HG02981 (cell line): Measurements from ENCODE around the gene OXGR1.
A peak's percentile ranks its signal among the peaks of the same experiment; 100 is the strongest.
"Not testable (repeated sequence)": the region's sequence is repeated elsewhere in the genome, so short reads cannot be mapped to it uniquely, and the experiment has no call there.

Experiments used
- ATAC-seq: cut with Tn5 transposase; IDR thresholded peaks from one replicate; pipeline ENCODE4 v1.9.1; 2021; ENCODE audit warnings: mild to moderate bottlenecking, moderate library complexity; ENCODE audit not compliant: unreplicated experiment

The OXGR1 gene

DNA sequence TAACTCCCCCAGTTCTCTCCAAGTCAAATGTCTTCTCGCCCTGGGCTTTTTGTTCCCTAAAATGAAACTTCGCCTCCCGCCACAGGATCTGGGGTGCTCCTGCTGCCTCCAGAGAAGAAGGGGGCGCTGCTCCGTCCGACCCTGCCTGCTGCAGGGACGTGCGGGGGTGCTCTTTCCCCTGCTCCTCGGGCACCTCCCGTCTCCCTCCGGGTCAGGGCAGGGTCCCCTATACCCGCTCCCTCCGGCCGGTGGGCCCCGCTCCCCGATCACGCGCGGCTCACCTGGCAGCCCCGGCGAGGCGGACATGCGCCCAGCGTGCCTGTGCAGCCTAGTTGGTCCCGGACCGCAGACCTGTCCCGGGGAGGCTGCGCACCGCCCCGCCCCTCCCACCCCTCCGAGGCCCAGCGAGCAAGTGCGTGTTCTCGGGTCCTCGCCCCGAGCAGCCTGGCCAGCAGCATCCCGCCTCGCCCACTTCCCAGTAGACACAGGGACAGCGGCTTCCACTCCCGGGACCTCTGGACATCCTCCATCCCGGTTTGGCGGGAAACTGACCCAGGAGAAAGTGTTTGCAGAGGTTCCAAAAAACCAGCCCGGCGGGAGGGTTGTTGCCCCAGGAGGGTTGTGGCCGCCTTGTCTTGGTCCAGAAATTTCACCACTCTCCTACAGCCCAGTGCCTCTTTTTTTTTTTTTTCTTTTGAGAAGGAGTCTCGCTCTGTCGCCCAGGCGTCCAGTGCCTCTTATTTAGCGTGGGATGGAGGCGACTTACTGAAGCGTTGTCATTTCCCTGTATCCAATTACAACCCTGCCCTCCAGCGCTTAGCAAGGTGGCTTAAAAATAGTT is at the start of gene OXGR1:
OXGR1 (minus strand) TSS at position 460 of the 841 bp plus-strand sequence. CDS start 6,717 bp downstream, outside the sequence.
- ATAC-seq, result no peak

DNA sequence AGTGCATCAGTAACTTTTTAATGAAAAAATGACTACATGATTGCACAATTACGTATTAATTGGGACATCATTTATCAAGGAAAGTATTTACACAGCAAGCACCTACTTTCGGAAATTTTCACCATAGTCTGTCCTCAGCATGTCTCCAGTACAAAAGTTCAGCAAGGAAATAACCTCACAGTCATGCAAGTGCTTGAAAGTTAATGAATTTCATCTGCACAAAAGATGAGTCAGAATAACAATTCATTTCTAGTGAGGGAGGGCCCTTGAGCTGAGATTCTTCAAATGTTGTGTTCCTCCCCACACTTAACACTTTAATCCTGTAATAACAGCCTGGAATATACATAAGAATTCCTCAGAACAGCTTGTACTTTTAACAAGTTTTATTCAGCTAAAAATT is 49.0 kb upstream of the OXGR1 start:
- no peak for ATAC-seq

DNA sequence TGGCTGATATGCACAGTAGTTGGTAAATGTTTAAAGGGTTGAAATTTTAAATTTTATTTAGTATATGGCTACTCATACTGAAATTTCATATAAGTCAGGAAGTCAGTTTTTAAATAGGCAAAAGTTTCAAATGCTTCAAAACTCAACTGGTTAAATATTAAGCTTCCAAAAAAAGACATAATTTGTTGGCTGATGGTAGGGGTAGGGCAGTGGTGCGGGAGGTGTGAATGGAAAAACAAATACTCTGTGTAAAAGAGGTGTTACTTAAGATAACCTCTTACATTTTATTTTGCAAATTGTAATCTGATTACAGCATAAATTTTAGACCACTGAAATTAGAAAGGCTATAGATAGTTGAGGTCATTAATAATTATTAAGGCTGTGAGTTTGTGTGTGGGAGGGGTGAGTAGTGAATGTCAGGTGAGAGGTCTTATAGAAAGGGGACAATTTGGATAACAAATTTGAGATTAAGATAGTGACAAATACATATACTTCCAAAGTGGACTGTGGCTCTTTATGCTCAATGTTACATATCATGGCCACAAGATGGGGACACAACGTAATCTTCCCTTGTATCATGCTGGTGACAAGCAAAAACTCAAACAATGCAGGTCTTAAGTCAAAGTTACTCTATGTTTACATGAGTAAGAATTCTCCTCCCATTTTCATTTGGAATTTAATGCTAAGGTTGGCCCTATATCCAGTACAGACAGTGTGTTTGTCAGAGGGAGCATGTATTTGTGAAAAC is 36.6 kb upstream of the OXGR1 start:
- no peak for ATAC-seq

DNA sequence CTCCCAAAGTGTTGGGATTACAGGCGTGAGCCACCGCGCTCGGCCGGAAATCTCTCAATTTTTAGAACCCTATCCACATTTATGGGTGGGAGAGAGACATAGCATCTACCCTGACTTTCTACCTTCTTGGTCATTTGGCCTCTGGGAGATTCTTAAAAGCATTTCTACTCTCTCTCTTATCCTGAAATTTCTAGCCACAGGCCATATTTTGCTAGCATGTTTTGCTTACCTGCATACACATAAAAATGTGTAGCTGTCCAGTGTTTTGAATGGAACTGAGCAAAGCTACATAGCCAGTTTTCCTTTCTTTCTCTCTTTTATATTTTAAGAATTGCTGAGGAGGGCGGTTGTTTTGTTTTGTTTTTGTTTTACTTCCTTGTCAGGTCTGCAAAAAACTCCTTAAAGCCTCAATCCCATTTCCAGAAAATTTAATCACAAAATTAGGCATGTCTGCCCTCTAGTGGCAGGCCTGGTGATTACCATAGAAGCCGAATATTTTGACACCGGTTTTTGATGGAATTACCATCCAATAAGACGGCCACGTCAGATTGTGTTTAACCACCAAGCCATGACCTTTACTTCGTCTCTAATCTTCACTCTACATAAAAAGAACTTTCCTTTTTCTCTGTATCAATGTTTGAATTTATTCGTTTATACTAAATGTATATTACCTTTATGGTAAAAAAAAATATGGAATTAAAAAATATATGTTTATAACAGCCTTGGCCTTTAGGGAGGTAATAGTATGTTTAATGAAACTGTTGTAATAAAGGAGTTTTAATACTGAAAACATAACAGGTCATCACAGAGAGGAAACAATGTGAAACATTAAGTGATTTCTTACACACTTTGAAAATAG is 34.4 kb upstream of the OXGR1 start:
- no peak for ATAC-seq

DNA sequence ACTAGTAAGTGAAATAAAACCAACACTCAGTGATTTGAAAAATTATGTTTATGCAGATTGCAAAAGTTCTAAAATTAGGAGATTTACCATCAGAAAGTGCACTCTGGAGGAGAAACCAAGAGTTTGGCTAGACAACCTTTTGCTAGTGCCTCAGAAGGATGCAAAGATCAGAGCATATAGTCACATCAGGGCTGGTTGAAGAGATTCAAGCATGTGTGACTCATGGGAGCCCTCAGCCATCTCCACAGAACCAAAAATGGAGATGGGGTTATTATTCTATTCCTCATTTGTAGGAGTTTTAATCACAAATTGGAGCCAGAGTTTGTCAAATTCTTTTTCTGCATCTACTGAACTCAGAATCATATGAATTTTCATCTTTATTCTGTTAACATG is 32.9 kb upstream of the OXGR1 start:
- ATAC-seq, result no peak

DNA sequence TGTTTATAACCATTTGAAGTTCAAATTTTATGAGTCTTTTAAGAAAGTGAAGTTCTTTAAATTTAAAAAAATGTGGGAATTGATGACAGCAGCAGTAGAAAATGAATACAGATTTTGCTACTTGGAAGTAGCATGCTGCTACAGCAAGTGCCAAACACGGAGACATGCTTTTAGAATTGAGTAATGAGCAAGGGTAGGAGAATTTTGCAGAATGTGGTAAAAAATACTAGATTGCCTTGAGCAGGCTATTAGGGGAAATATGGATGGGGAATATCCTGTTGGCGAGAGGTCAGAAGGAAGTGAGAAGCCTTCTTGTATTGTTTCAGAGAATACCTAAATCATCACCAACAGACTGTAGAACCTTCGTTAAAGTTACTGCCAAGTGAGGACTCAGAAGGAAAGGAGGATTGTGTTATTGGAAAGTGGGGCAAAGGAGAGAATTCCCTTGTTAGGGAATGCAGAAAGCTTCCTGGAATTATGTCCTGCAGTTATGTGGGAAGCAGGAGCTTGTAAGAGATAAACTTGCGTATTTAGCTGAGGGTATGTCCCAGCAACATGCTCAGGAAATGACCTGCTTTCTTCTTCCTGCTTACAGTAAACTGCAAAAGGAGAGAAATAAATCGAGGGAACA is 32.4 kb upstream of the OXGR1 start:
- ATAC-seq, result no peak

DNA sequence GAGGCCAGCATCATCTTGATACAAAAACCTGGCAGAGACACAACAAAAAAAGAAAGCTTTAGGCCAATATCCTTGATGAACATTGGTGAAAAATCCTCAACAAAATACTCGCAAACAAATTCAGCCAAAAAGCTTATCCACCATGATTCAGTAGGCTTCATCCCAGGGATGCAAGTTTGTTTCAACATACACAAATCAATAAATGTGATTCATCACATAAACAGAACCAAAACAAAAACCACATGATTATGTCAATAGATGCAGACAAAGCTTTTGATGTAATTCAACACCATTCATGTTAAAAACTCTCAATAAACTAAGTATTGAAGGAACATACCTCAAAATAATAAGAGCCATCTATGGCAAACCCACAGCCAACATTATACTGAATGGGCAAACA is 29.5 kb upstream of the OXGR1 start:
- ATAC-seq, result not testable (repeated sequence)

DNA sequence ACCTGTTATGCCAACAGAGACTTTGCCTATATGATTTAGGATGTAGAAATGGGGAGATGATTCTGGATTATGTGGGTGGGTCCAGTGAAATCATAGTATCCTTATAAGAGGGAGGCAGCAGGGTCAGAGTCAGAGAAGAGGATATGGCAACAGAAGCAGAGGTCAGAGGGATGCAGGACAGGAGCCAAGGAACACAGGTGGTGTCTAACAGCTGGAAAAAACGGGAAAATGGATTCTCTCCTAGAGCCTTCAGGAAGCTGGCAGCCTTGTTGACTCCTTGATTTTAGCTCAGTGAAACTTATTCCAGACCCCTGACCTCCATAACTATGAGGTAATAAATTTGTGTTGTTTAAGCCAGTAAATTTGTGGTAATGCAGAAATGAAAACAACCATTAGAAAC is 28.8 kb upstream of the OXGR1 start:
- no peak for ATAC-seq

DNA sequence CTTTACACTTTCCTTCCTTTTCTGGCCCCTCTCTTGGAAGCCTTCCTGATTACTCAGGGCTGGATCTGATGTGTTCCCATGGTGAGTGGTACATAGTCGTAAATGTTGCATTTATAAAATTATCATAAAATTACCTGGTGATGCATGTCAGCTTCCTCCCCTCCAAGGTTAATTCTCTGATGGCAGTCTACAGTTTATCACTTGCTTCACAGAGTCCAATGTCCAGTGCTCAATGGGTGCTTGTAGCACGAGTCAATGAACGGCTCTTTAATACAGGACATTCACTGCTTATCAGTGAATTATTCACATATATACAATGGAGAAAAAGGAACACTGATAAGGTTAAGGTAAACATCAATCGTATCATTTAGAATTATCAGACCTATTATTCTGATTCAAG is 27.0 kb upstream of the OXGR1 start:
- no peak for ATAC-seq

DNA sequence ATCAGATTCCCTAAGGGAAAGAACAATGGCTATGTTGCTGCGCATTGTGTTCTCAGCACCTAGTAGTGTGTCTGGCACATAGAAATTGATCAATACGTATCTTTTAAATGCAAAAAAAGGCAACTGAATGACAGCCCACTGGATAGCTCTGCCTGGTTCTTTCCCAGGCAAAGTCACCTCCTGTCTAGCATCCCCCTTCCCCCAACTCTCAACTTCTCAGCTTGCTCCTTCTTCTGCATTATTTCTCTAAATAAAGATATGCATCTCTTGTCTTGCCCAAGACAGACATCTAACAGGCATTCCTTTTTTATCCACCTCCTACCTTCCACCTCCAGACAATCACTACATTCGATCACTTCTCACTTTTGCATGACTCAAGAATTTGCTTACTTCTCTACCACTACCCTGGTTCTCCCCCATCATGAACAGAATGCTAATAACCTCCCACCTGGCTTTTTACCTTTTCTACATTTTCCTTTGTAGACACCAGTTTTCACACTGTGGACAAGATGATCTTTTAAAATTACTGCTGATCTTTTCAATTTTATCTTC is 26.5 kb upstream of the OXGR1 start:
- no peak for ATAC-seq

DNA sequence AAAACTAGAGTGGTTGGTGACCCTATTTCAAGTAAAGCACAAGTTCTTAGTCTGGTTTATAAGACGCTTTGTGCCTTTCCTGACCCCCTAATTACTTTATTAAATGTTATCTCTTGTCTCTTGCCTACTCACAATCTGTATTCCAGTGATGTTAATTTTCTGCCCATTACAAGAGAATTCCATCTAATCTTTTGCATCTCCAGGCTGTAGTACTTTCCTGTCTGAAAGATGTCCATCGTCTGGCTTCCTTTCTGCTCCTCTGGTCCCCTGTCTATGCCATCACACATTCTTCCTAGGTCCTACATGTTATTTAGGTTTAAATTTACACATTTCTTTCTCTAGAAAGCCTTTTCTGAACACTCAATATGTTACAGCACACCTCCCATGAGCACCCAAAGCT is 25.9 kb upstream of the OXGR1 start:
- ATAC-seq, result no peak

DNA sequence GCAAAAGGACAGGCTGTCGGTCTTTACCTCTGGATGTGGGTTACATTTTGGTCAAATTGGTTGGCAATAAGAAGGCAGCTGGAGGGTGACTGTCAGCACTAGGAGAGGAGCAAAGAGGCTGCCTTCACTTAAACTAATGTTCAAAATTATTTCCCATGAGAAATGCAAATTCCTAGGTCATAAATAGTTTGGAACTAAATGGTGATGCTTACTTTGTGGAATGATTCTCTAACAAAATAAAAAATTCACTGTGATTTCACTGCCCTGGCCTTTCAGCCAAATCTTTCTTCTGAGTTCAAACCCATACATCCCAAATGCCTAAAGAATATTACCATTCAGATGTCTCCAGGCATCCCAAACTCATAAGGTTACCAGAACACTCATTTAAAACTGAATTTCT is 25.0 kb upstream of the OXGR1 start:
- no peak for ATAC-seq

DNA sequence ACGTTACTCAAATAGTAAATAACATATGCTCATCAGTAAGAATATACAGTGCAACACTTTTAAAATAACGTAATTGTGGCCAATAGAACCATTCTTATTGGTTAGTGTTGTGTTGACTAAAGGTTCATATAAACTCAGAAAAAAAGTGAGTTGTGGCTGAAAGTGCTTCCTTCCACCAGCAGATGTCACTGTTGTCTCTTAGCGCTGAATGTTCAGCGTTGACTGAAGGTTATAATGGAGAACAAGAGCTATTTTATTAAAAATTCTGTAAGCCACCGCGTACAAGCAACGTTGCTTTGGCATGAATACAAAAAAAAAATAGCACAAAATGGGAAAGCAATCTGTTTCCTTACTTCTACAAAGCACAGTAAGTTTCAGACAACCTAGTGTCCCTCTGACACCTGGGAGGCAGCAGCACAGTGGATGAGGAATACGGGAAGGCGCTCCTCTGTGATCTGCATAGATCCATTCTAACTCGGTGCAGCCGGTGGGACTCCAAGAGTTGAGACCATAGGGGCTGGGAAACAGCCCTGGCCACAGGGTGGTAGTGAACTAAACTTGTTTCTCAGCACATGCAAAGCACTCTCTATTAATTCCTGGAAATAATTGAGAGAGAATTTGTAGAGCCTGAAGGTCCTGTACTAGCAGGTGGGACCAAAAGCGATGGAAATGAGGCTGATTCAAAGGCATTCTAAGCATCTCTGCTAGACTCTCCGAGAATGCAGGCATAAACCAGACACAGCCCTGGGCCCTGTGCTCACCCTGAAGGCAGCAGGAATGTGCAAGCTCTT is 23.9 kb upstream of the OXGR1 start:
- ATAC-seq, result peak; percentile 90

DNA sequence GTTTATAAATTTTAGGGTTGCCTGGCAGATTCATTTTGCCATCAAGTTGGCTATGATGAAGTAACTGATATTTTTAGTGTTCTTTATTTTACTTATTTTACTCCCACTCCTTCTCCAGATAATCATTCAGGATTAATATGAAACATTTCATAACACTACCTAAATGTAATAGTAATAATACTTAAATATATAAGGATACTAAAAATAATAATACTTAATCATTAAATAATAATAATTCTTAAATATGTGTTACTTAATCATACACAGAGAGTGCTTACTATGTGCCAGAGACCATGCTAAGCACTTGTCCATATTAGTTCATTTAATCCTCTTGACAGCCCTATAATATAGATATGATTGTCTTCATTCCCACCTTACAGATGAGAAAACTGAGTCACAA is 23.0 kb upstream of the OXGR1 start:
- ATAC-seq, result no peak

DNA sequence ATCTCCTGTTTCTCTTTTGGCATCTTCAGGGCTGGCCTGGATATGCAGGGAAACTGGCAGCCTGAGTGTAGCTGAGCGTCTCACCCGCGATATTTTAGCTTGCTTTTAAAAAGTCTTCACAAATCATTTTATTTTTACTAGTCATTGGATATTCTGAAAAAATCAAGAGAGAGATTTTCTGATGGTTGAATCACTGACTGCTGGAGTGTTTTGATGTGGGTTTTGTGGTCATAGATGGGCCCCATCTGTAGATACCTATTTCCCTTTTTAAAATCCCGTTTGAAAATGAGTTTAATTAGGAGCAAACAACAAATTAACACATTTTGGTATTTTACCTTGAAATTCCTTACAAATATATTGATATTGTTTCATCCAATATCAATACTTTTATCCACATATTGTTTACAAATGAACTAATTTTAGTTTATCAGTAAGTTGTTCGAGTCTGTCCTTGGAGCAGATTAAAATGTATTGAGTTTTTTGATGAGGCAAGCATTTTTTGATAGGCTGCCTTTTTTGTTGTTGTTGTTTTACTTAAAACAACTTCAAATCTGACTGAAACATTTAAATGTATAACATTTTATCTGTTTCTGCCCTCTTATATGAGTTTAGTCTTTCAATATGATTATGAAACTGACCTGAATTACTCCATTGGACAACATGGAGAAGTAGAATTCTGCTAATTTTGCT is 21.5 kb upstream of the OXGR1 start:
- ATAC-seq, result no peak

DNA sequence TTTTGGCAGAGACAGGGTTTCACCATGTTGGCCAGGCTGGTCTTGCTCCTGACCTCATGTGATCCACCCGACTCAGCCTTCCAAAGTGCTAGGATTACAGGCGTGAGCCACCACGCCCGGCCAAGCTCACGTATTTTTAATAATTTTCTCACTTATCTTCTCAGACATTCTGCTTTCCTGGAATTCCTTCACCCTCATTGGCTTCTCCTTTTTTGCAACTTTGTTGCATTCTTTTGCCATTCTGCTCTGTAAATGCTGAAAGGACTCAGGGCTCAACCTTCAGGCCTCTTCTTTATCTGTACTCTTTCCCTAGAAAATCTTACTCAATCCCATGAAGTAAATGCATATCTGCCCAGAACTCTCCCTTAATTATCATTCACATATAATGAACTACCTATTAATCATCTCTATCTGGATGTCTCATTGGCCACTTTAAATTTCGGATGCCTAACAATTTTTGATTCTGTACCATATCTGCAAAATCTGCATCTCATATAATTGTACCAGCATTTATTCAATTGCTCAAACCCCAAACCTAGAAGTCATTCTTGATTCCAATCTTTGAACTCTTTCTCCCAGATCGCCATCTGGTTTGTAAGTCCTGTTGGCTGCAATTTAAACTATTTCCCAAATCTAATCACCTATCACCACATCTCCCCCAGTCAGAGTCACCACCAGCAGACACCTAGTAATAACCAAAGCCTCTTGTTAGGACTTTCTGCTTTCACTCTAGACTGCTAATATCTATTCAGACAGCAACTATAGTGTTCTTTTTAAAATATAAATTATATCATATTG is 18.2 kb upstream of the OXGR1 start:
- no peak for ATAC-seq

DNA sequence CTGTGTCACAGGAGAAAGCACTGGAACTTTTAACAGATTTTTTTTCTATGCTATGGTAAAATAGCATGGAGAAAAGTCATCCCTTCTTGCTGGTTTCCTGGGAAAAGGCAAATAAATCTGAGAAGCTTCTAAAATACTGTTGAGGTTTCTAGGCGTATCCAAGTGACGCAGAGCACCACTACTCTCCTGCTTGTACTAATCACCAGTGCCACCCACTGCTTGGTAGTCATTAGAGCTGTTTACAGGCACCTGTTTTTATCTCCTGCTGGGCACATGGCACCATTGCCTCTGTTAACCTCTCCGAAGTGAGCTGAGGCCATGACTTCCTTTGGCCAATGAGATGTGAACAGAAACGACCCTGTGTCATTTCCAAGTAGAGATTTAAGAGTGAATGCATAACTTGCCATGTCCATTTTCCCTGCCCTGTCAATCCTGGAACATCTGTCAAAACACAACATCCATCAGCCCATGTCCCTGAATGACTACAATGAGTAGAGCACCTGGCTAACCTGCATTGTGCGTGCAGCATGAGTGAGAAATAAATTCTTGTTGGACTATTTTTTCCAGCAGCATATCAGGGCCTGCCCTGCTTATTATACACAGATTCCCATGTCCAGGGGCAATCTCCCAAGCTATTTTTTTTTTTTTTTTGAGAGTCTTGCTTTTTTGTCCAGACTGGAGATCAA is 17.3 kb upstream of the OXGR1 start:
- no peak for ATAC-seq

DNA sequence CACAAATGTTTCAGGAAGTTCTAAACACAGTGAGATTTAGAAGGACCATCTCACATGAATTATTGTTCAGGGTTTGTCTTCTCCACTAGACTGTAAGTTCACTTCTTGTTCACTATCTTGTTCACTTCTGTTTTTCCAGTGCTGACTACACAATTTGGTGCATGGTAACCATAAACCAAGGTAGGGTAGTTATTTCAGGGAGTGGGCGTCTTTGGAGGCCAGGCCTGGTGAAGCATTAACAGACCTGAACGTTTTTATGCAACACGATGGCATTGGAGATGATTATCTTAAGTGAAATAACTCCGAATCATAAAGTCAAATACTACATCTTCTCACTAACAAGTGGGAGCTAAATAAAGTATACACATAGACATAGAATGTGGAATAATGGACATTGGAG is 14.4 kb upstream of the OXGR1 start:
- no peak for ATAC-seq
